Esophagus squamous epithelium (tissue), 5 donors: ENCODE measurements around the gene TEX2. TPM values are rescaled to one million over a fixed set of nuclear protein-coding genes. Genes with fewer than 3 reads are reported as not detected.
"Not testable (repeated sequence)": the region's sequence is repeated elsewhere in the genome, so short reads cannot be mapped to it uniquely, and the experiment has no call there.

Source experiments
- DNase-seq: peaks from one replicate; lab custom pipeline; 2025; lab: John Stamatoyannopoulos, UW
- H3K27ac ChIP-seq, 4 donors: fragments of 200-600 bp; sonication (generic); one replicate each; pipeline ENCODE4 v1.5.1; 2016 to 2019; ENCODE audit warnings: mild to moderate bottlenecking in 1 of 4
- H3K27me3 ChIP-seq, 4 donors: fragments of 200-600 bp; sonication (generic); 1 replicate in 3 of 4; 2 replicates in 1 of 4; pipeline versions ENCODE4 v1.5.1 to v1.6.0; 2017 to 2021; ENCODE audit warnings: antibody characterized with exemption in 1 of 4
- H3K36me3 ChIP-seq, 3 donors: fragments of 200-600 bp; sonication (generic); one replicate each; pipeline ENCODE4 v1.5.1; 2016 to 2019
- H3K4me1 ChIP-seq, 3 donors: fragments of 200-600 bp; sonication (generic); one replicate each; pipeline ENCODE4 v1.5.1; 2017 to 2019
- H3K4me3 ChIP-seq, 4 donors: fragments of 200-600 bp; sonication (generic); 1 replicate in 3 of 4; 2 replicates in 1 of 4; pipeline ENCODE4 v1.5.1; 2016 to 2019; ENCODE audit warnings: mild to moderate bottlenecking in 2 of 4, moderate library complexity in 1 of 4
- H3K9me3 ChIP-seq, 3 donors: fragments of 200-600 bp; sonication (generic); one replicate each; pipeline ENCODE4 v1.5.1; 2016 to 2019
- POLR2A ChIP-seq, 4 donors: fragments of 450-650 bp; IDR thresholded peaks; one replicate each; pipeline ENCODE4 v1.6.1; 2017; ENCODE audit warnings: antibody characterized with exemption in 4 of 4, mild to moderate bottlenecking in 4 of 4, moderate library complexity in 3 of 4
- WGBS, 2 donors: methylation state at CpG; one replicate each; pipeline ENCODE4 v1.1.5; 2018; 5-methylcytosine and 5-hydroxymethylcytosine counted together
- intact Hi-C: fragments of 100-400 bp; cut with DNase I; formaldehyde crosslinking; loops from one replicate; pipeline ENCODE4 v1.15.0; 2022
- total RNA-seq, 4 donors: library from RNA; depleted of rRNA; stranded (reverse); fragments of >200 nt; gene quantifications; one replicate each; pipeline ENCODE4 v1.1.0, GENCODE V29; 2016
- TF ChIP-seq, protein P1 (sequence below), 6 experiments: fragments of 450-650 bp in 4 of 6; fragments of 200-600 bp in 2 of 6; sonication (generic) in 2 of 6; IDR thresholded peaks; one replicate each; pipeline ENCODE4 v1.5.1; 2016 to 2019; ENCODE audit warnings: antibody characterized with exemption in 6 of 6, mild to moderate bottlenecking in 4 of 6, moderate library complexity in 4 of 6
- donor health status: DM: yes; HTN: yes; CAD: no.

The TEX2 gene
- total RNA-seq, 4 donors from 2014 or later: 25.5 to 33.0 (median 29.7) TPM

DNA sequence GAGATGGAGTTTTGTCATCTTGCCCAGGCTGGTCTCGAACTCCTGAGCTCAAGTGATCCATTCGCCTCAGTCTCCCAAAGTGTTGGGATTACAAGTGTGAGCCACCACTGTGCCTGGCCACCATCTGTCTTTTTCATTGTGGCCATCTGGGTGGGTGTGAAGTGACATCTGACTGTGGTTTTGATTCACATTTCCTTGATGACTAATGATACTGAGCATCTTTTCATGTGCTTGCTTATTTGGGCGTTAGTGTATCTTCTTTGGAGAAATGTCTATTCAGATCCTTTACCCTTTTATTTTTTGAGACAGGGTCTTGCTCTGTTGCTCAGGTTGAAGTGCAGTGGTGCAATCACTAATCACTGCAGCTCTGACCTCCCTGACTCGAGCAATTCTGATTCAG, 79.2 kb downstream of the TEX2 start:
- Histone ChIP-seq H3K27me3 (no peaks in the 10 kb centered on the region), H3K4me1 (no peaks in the 10 kb centered on the region), H3K27ac (no peak overlapping the region), H3K36me3 (peaks cover 0 to 44% (median 0%) of the 10 kb centered on the region in 3 donors), H3K9me3 (no peaks in the 10 kb centered on the region), H3K4me3 (no peak overlapping the region)
- TF ChIP-seq POLR2A (IDR thresholded peaks at IDR 0.05): no peak
- TF ChIP-seq, protein P1, sequence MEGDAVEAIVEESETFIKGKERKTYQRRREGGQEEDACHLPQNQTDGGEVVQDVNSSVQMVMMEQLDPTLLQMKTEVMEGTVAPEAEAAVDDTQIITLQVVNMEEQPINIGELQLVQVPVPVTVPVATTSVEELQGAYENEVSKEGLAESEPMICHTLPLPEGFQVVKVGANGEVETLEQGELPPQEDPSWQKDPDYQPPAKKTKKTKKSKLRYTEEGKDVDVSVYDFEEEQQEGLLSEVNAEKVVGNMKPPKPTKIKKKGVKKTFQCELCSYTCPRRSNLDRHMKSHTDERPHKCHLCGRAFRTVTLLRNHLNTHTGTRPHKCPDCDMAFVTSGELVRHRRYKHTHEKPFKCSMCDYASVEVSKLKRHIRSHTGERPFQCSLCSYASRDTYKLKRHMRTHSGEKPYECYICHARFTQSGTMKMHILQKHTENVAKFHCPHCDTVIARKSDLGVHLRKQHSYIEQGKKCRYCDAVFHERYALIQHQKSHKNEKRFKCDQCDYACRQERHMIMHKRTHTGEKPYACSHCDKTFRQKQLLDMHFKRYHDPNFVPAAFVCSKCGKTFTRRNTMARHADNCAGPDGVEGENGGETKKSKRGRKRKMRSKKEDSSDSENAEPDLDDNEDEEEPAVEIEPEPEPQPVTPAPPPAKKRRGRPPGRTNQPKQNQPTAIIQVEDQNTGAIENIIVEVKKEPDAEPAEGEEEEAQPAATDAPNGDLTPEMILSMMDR (IDR thresholded peaks at IDR 0.05): no peak
- intact Hi-C loops: no loop called here
- no peak for DNase-seq
- WGBS, 2 donors: 76 to 80% methylated on average over 4 of the region's 4 CpGs

GRCh38 chr17:64182325-64183012, 80.6 kb downstream of the TEX2 start:
- H3K27me3 ChIP-seq: no peaks in the 10 kb centered on the region
- intact Hi-C loops: no loop called here
- DNase-seq: no peak
- H3K27ac ChIP-seq: no peak overlapping the region
- peaks cover 0 to 40% (median 0%) of the 10 kb centered on the region in 3 donors for H3K36me3 ChIP-seq
- no peaks in the 10 kb centered on the region for H3K9me3 ChIP-seq
- 78 to 94% methylated on average over 3 of the region's 3 CpGs for WGBS, 2 donors
- TF ChIP-seq, protein P1 (IDR thresholded peaks at IDR 0.05): no peak
- no peak for TF ChIP-seq POLR2A (IDR thresholded peaks at IDR 0.05)
- H3K4me1 ChIP-seq: no peaks in the 10 kb centered on the region
- no peak overlapping the region for H3K4me3 ChIP-seq

DNA sequence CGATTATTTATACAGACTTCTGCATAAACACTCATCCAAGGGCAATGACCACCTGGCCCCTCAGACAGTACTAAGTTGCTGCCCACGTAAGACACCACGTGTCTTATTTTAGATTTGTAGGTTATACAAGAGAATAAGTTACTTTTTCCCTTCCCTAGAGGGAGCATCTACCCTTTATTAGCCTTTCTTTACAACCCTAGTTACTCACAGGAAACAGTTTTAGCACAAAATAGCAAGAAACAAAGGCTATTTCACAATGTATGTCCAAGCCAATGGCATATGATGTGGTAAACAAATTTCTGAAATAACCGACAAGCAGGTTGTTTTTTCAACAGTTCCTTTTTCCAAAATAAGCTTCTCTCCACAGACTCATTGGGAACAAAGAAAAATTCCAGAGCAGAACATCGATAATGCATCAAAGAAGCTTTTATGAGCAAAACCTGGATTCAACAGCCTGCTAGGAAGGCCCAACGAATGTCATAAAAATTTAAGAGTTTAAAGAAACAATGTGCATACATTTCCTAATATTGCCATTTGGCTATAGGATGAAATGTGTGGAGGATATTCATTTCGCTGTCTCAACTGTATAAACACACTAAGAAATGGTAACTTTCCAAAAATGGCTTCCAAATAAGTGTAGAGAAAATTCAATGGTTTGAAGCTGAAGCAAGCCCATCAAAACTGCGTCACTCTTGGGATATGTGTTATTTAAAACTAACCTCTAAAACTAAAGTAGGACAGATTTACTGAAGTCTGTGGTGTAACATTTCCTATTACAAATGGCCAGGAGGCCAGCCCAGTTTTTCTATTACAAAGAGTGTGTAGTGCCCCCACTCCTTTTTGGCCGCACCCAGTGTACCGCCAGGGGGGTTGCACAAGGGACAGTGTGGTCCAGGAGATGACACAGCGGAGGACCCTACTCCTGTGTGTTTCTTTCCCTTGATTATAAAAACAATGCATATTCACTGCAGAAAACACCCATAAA, 82.7 kb downstream of the TEX2 start:
- peaks cover 0 to 39% (median 4%) of the 10 kb centered on the region in 3 donors for H3K36me3 ChIP-seq
- H3K4me3 ChIP-seq: no peak overlapping the region
- H3K27ac ChIP-seq: peak overlapping the region in 2 of 4 donors; percentile 17 to 58
- TF ChIP-seq, protein P1 (IDR thresholded peaks at IDR 0.05): no peak
- TF ChIP-seq POLR2A (IDR thresholded peaks at IDR 0.05): no peak
- H3K27me3 ChIP-seq: no peaks in the 10 kb centered on the region
- intact Hi-C loops: no loop called here
- peaks cover 0 to 9% (median 0%) of the 10 kb centered on the region in 3 donors for H3K4me1 ChIP-seq
- no peaks in the 10 kb centered on the region for H3K9me3 ChIP-seq
- no peak for DNase-seq
- 64 to 67% methylated on average over 11 of the region's 11 CpGs for WGBS, 2 donors

GRCh38 chr17:64179024-64179423, 84.0 kb downstream of the TEX2 start:
- H3K4me3 ChIP-seq, intact Hi-C loops, H3K27me3 ChIP-seq, DNase-seq, H3K4me1 ChIP-seq, H3K9me3 ChIP-seq, H3K27ac ChIP-seq: not testable (repeated sequence)
- H3K36me3 ChIP-seq: peaks cover 0 to 47% (median 4%) of the 10 kb centered on the region in 3 donors
- WGBS, 2 donors: 67 to 97% methylated on average over 3 of the region's 4 CpGs

GRCh38 chr17:64178011-64178825, 84.8 kb downstream of the TEX2 start:
- Histone ChIP-seq H3K27ac (no peak overlapping the region), H3K27me3 (no peaks in the 10 kb centered on the region), H3K4me3 (no peak overlapping the region), H3K36me3 (peaks cover 0 to 54% (median 4%) of the 10 kb centered on the region in 3 donors), H3K9me3 (no peaks in the 10 kb centered on the region), H3K4me1 (peaks cover 0 to 9% (median 0%) of the 10 kb centered on the region in 3 donors)
- intact Hi-C loops: no loop called here
- TF ChIP-seq POLR2A (IDR thresholded peaks at IDR 0.05): no peak
- TF ChIP-seq, protein P1 (IDR thresholded peaks at IDR 0.05): no peak
- WGBS, 2 donors: 79 to 85% methylated on average over 8 to 9 of the region's 9 CpGs
- no peak for DNase-seq
